Endometrial microvascular endothelial cells (primary cell): Measurements from ENCODE around the gene AIMP2. TPM values are rescaled to one million over a fixed set of nuclear protein-coding genes. Genes with fewer than 3 reads are reported as not detected.

Source experiments
- total RNA-seq: library from RNA; depleted of rRNA; stranded (reverse); fragments of >200 nt; gene quantifications from one replicate; pipeline ENCODE4 v1.2.3, GENCODE V29; 2015; ENCODE audit errors: inconsistent ontology term

The AIMP2 gene
- total RNA-seq, 1 donor from 2014 or later: 87.2 TPM

Other genes starting within 250 kb of the AIMP2 start
- 23.3 TPM for gene RNF216, start 227.6 kb upstream of the AIMP2 start, total RNA-seq
- not detected for gene OCM, start 128.5 kb upstream of the AIMP2 start, total RNA-seq
- gene CCZ1, start 110.5 kb upstream of the AIMP2 start, total RNA-seq: 76.4 TPM
- gene RSPH10B, start 38.6 kb upstream of the AIMP2 start, total RNA-seq: not detected
- 15.7 TPM for gene PMS2, start 223 bp upstream of the AIMP2 start, total RNA-seq
- not detected for gene ANKRD61, start 22.1 kb downstream of the AIMP2 start, total RNA-seq
- gene EIF2AK1, start 49.9 kb downstream of the AIMP2 start, total RNA-seq: 207 TPM
- 5.8 TPM for gene USP42, start 95.7 kb downstream of the AIMP2 start, total RNA-seq